ENCODE measurements around the gene DLG5. TPM values are rescaled to one million over a fixed set of nuclear protein-coding genes. Genes with fewer than 3 reads are reported as not detected.

The DLG5 gene
- total and polyA plus RNA-seq, 2 donors (not counting 1 experiment from before 2014, with no cell fraction given), result 0.51 to 0.54 TPM

DNA sequence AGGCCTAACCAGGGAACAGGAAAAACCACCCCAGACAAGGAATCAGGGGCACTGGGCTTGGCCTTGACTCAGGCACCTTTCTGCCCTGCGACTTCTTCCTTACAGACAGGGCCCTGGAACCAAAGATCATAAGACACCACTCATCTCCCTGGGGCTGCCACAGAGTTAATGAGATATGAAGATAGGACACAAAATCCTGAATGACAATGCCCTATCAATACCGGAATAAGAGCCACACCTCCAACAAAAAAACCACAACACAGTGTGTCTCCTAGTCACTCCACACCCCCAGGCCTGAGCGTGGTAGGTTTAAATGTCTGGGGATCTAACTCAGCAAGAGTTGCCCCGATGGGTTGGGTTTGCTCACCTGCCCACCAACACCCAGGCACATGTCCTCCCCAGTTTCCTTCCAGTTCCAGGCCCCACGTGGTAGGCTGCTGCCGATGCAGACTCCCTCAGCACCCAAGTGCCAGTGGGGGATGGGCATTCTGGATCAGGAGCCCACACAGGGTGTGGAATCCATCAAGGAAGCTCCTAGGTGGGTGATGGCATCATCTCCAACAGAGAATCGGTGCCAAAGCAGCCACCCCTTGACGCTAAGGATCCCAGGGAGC lies 3.9 kb downstream of the DLG5 start:
- H3K36me3 ChIP-seq (replicated peaks in 1 of 2; ENCODE audit: control extremely low read depth in 1 of 2, control insufficient read depth in 1 of 2, extremely low read depth in 1 of 2, insufficient read depth in 2 of 2, low read length in 1 of 2), result no peaks in the 10 kb centered on the region
- Mint-ChIP-seq H3K27me3 (peaks cover 41% of the 10 kb centered on the region), H3K4me1 (peaks cover 11% of the 10 kb centered on the region), H3K27ac (no peak overlapping the region), H3K9me3 (ENCODE audit: insufficient read depth) (no peaks in the 10 kb centered on the region), H3K4me3 (no peak overlapping the region)
- no peak overlapping the region for H3K4me3 ChIP-seq (ENCODE audit: control extremely low read depth in 1 of 5, extremely low read depth in 1 of 5, insufficient read depth in 1 of 5, low read depth in 2 of 5, low read length in 4 of 5)
- no peaks in the 10 kb centered on the region for H4K20me1 ChIP-seq (ENCODE audit: control insufficient read depth, insufficient read depth, low read length, poor library complexity, severe bottlenecking)
- ATAC-seq (ENCODE audit: low read depth) (no peak), DNase-seq (no peak)
- no peak overlapping the region for H2AFZ ChIP-seq (ENCODE audit: insufficient read depth, low read depth, low read length, poor library complexity, severe bottlenecking)
- ChIA-PET POLR2A (no interaction called here), CTCF (no interaction called here)
- TF ChIP-seq CTCF (IDR thresholded peaks at IDR 0.05) (no peak), EZH2 (IDR thresholded peaks at IDR 0.05; ENCODE audit: borderline replicate concordance, insufficient read depth, low read depth, low read length, poor library complexity, severe bottlenecking) (no peak)
- H3K79me2 ChIP-seq (ENCODE audit: control insufficient read depth, insufficient read depth, low read length), result no peaks in the 10 kb centered on the region
- intact Hi-C loops (cut with micrococcal nuclease), result no loop called here
- H3K27ac ChIP-seq (ENCODE audit: low read length in 2 of 2), result no peak overlapping the region
- 74% methylated on average over 2 of the region's 8 CpGs for WGBS (ENCODE audit: insufficient coverage)
- no peaks in the 10 kb centered on the region for H3K9me3 ChIP-seq (ENCODE audit: control extremely low read depth in 1 of 3, control insufficient read depth in 2 of 3, insufficient read depth in 1 of 3, low read length in 2 of 3)
- H3K4me1 ChIP-seq (ENCODE audit: control insufficient read depth in 2 of 2, insufficient read depth in 2 of 2, low read length in 2 of 2), result peaks cover 10 to 14% of the 10 kb centered on the region in 2 donors
- H3K4me2 ChIP-seq (replicated peaks; ENCODE audit: low read depth, low read length, poor library complexity, severe bottlenecking), result no peak overlapping the region
- H3K27me3 ChIP-seq (replicated peaks in 1 of 4; ENCODE audit: control extremely low read depth in 1 of 4, control insufficient read depth in 3 of 4, insufficient read depth in 4 of 4, low read length in 3 of 4), result peaks cover 0 to 30% (median 15%) of the 10 kb centered on the region in 4 experiments
- H3K9ac ChIP-seq (ENCODE audit: low read length), result no peak overlapping the region

DNA sequence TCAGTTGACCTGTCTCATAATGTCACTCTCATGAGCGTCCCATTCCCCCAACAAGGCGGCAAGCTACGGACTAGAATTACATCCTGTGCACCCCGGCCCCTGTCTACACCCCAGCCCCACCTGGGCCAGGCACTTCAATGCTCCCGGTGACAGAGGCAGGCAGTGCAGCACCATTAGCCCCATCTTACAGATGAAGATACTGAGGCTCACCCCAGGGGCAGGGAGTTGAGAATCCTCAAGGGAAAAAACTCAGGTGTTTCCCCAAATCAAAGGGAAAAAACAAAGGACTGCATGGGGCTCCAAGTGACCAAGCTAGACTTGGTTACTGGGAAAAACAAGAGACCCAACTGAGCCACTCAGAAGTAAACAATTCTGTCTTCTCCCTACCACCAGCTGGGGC lies 4.5 kb downstream of the DLG5 start:
- CTCF ChIA-PET, result no interaction called here
- Histone ChIP-seq H3K4me2 (replicated peaks; ENCODE audit: low read depth, low read length, poor library complexity, severe bottlenecking) (no peak overlapping the region), H3K9ac (ENCODE audit: low read length) (no peak overlapping the region)

More for the DNA sequence above, 4.5 kb downstream of the DLG5 start:
- TF ChIP-seq EZH2 (IDR thresholded peaks at IDR 0.05; ENCODE audit: borderline replicate concordance, insufficient read depth, low read depth, low read length, poor library complexity, severe bottlenecking), result no peak
- no peak for TF ChIP-seq CTCF (IDR thresholded peaks at IDR 0.05)
- peaks cover 36% of the 10 kb centered on the region for H3K27me3 Mint-ChIP-seq
- Histone ChIP-seq H3K27ac (ENCODE audit: low read length in 2 of 2) (no peak overlapping the region), H3K4me1 (ENCODE audit: control insufficient read depth in 2 of 2, insufficient read depth in 2 of 2, low read length in 2 of 2) (peaks cover 10% of the 10 kb centered on the region in 2 donors), H3K9me3 (ENCODE audit: control extremely low read depth in 1 of 3, control insufficient read depth in 2 of 3, insufficient read depth in 1 of 3, low read length in 2 of 3) (no peaks in the 10 kb centered on the region), H3K27me3 (replicated peaks in 1 of 4; ENCODE audit: control extremely low read depth in 1 of 4, control insufficient read depth in 3 of 4, insufficient read depth in 4 of 4, low read length in 3 of 4) (peaks cover 0 to 24% (median 12%) of the 10 kb centered on the region in 4 experiments), H2AFZ (ENCODE audit: insufficient read depth, low read depth, low read length, poor library complexity, severe bottlenecking) (no peak overlapping the region), H4K20me1 (ENCODE audit: control insufficient read depth, insufficient read depth, low read length, poor library complexity, severe bottlenecking) (no peaks in the 10 kb centered on the region), H3K4me3 (ENCODE audit: control extremely low read depth in 1 of 5, extremely low read depth in 1 of 5, insufficient read depth in 1 of 5, low read depth in 2 of 5, low read length in 4 of 5) (no peak overlapping the region), H3K79me2 (ENCODE audit: control insufficient read depth, insufficient read depth, low read length) (no peaks in the 10 kb centered on the region), H3K36me3 (replicated peaks in 1 of 2; ENCODE audit: control extremely low read depth in 1 of 2, control insufficient read depth in 1 of 2, extremely low read depth in 1 of 2, insufficient read depth in 2 of 2, low read length in 1 of 2) (no peaks in the 10 kb centered on the region)
- DNase-seq, result no peak
- H3K9me3 Mint-ChIP-seq (ENCODE audit: insufficient read depth), result no peaks in the 10 kb centered on the region
- peaks cover 5% of the 10 kb centered on the region for H3K4me1 Mint-ChIP-seq
- H3K27ac Mint-ChIP-seq, result no peak overlapping the region
- no peak for ATAC-seq (ENCODE audit: low read depth)
- WGBS (ENCODE audit: insufficient coverage), result 100% methylated on average over 3 of the region's 5 CpGs
- POLR2A ChIA-PET, result no interaction called here
- intact Hi-C loops (cut with micrococcal nuclease), result no loop called here
- no peak overlapping the region for H3K4me3 Mint-ChIP-seq
